ENCODE results near the gene TAC4. TPM values are rescaled to one million over a fixed set of nuclear protein-coding genes. Genes with fewer than 3 reads are reported as not detected.

The TAC4 gene
- total and polyA plus RNA-seq, 2 of the 13 experiments (the other 11 are each of a cell fraction or from before 2014, with no cell fraction given), result not detected

- CTCF ChIA-PET (ENCODE audit: low intra/inter-chr PET ratio, low total read pairs), result no interaction called here
- DNase-seq (ENCODE audit: low spot score), result no peak
- POLR2A ChIA-PET, result no interaction called here
- H3K79me2 ChIP-seq (ENCODE audit: insufficient read depth, low read length), result no peaks in the 10 kb centered on the region
- H3K27ac ChIP-seq (ENCODE audit: extremely low read length, insufficient read depth, low read length), result no peak overlapping the region
- no peak overlapping the region for H3K9ac ChIP-seq (ENCODE audit: insufficient read depth, low read depth, low read length)
- H4K20me1 ChIP-seq (ENCODE audit: insufficient read depth, low read length), result no peaks in the 10 kb centered on the region
- no peaks in the 10 kb centered on the region for H3K9me3 ChIP-seq (ENCODE audit: low read length)
- no peak for FAIRE-seq
- no peak overlapping the region for H2AFZ ChIP-seq (ENCODE audit: low read length)
- intact Hi-C loops (cut with micrococcal nuclease; ENCODE audit: unreplicated experiment), result no loop called here
- ATAC-seq, result no peak
- no peak overlapping the region for H3K4me2 ChIP-seq (ENCODE audit: low read depth, low read length)
- H3K36me3 ChIP-seq (replicated peaks in 1 of 2; ENCODE audit: control insufficient read depth in 1 of 2, insufficient read depth in 2 of 2, low read length in 2 of 2), result no peaks in the 10 kb centered on the region
- H3K27me3 ChIP-seq (ENCODE audit: control insufficient read depth in 1 of 2, insufficient read depth in 2 of 2, low read length in 2 of 2), result peaks cover 2 to 26% of the 10 kb centered on the region in 2 experiments; a peak in 4 of 5 replicates
- no TSS peak for BruUV-seq (replicated peaks)
- H3K4me3 ChIP-seq (replicated peaks in 1 of 3; ENCODE audit: insufficient read depth in 1 of 3, low read depth in 2 of 3, low read length in 3 of 3), result no peak overlapping the region
- H3K4me1 ChIP-seq (ENCODE audit: insufficient read depth, low read length), result peaks cover 24% of the 10 kb centered on the region
- TF ChIP-seq MAFF (IDR thresholded peaks at IDR 0.05; ENCODE audit: low read depth, low read length) (peak; percentile 50; the same call in 1 of the 2 replicates), MAFK (conservative IDR thresholded peaks at IDR 0.05 in 1 of 2, IDR thresholded peaks at IDR 0.05 in 1 of 2; ENCODE audit: low read length in 2 of 2) (peak; percentile 65 to 77), ATF3 (CRISPR knock-in tag; IDR thresholded peaks at IDR 0.05) (no peak)
- 72% methylated on average over 9 of the region's 10 CpGs for WGBS (ENCODE audit: low lambda C conversion rate)
- in situ Hi-C loops (cut with HindIII; ENCODE audit: extremely low pct_ligation_motif_present, low pct_unique_long_range_greater_than_20kb), result no loop called here
These were observed 44.0 kb upstream of the TAC4 start for GRCh38 chr17:49891694-49892389.

GRCh38 chr17:49891271-49891670 lies 43.4 kb upstream of the TAC4 start:
- in situ Hi-C loops (cut with HindIII; ENCODE audit: extremely low pct_ligation_motif_present, low pct_unique_long_range_greater_than_20kb), result no loop called here
- H3K9ac ChIP-seq (ENCODE audit: insufficient read depth, low read depth, low read length), result no peak overlapping the region
- no peaks in the 10 kb centered on the region for H3K79me2 ChIP-seq (ENCODE audit: insufficient read depth, low read length)
- H4K20me1 ChIP-seq (ENCODE audit: insufficient read depth, low read length), result no peaks in the 10 kb centered on the region
- intact Hi-C loops (cut with micrococcal nuclease; ENCODE audit: unreplicated experiment), result no loop called here
- WGBS (ENCODE audit: low lambda C conversion rate), result 34% methylated on average over 5 of the region's 5 CpGs
- H2AFZ ChIP-seq (ENCODE audit: low read length), result no peak overlapping the region
- H3K27ac ChIP-seq (ENCODE audit: extremely low read length, insufficient read depth, low read length), result no peak overlapping the region
- H3K27me3 ChIP-seq (ENCODE audit: control insufficient read depth in 1 of 2, insufficient read depth in 2 of 2, low read length in 2 of 2), result peaks cover 2 to 26% of the 10 kb centered on the region in 2 experiments; a peak in 4 of 5 replicates
- POLR2A ChIA-PET, result no interaction called here
- no TSS peak for BruUV-seq (replicated peaks)
- H3K4me1 ChIP-seq (ENCODE audit: insufficient read depth, low read length), result peaks cover 29% of the 10 kb centered on the region
- no peak for FAIRE-seq
- no peak overlapping the region for H3K4me3 ChIP-seq (replicated peaks in 1 of 3; ENCODE audit: insufficient read depth in 1 of 3, low read depth in 2 of 3, low read length in 3 of 3)
- no peak overlapping the region for H3K4me2 ChIP-seq (ENCODE audit: low read depth, low read length)
- no peak for ATAC-seq
- no peak for DNase-seq (ENCODE audit: low spot score)
- H3K36me3 ChIP-seq (replicated peaks in 1 of 2; ENCODE audit: control insufficient read depth in 1 of 2, insufficient read depth in 2 of 2, low read length in 2 of 2), result no peaks in the 10 kb centered on the region
- CTCF ChIA-PET (ENCODE audit: low intra/inter-chr PET ratio, low total read pairs), result no interaction called here
- H3K9me3 ChIP-seq (ENCODE audit: low read length), result no peaks in the 10 kb centered on the region
- TF ChIP-seq ZNF567 (CRISPR knock-in tag; IDR thresholded peaks at IDR 0.05; ENCODE audit: borderline replicate concordance) (no peak), MEF2D (CRISPR knock-in tag; IDR thresholded peaks at IDR 0.05) (no peak), UBTF (CRISPR knock-in tag; IDR thresholded peaks at IDR 0.05) (no peak), HNF4G (IDR thresholded peaks at IDR 0.05; ENCODE audit: borderline replicate concordance, low read depth, low read length) (no peak), HNF4G (CRISPR knock-in tag; IDR thresholded peaks at IDR 0.05; ENCODE audit: borderline replicate concordance, low read depth) (no peak), DMTF1 (CRISPR knock-in tag; IDR thresholded peaks at IDR 0.05) (no peak), ZNF615 (CRISPR knock-in tag; IDR thresholded peaks at IDR 0.05; ENCODE audit: borderline replicate concordance) (no peak), ZNF33A (CRISPR knock-in tag; IDR thresholded peaks at IDR 0.05; ENCODE audit: borderline replicate concordance) (no peak)

Data from HepG2 (cell line).